ENCODE results near the gene RILPL1.

GRCh38 chr12:123578243-123578642 is 44.7 kb upstream of the RILPL1 start:
- TF ChIP-seq EZH2 (IDR thresholded peaks at IDR 0.05; ENCODE audit: insufficient read depth, poor library complexity, severe bottlenecking) (no peak), EZH2phosphoT487 (IDR thresholded peaks at IDR 0.05; ENCODE audit: insufficient read depth, low read depth) (no peak)

All from GM23248 (cell line).